ENCODE data around the gene ANTXR1.

ANTXR1 gene

GRCh38 chr2:69018678-69019095 is 5.7 kb downstream of the ANTXR1 start:
- Mint-ChIP-seq H3K36me3 (no peaks in the 10 kb centered on the region), H3K4me1 (peaks cover 7% of the 10 kb centered on the region), H3K4me3 (no peak overlapping the region), H3K9me3 (no peaks in the 10 kb centered on the region), H3K27me3 (peaks cover 40% of the 10 kb centered on the region), H3K27ac (no peak overlapping the region)
- ATAC-seq: no peak

GRCh38 chr2:69020496-69021426 is 7.8 kb downstream of the ANTXR1 start:
- Mint-ChIP-seq H3K36me3 (no peaks in the 10 kb centered on the region), H3K4me1 (no peaks in the 10 kb centered on the region), H3K4me3 (no peak overlapping the region), H3K27me3 (peaks cover 26% of the 10 kb centered on the region), H3K27ac (no peak overlapping the region), H3K9me3 (no peaks in the 10 kb centered on the region)
- no peak for ATAC-seq

- Mint-ChIP-seq H3K9me3 (no peaks in the 10 kb centered on the region), H3K27ac (no peak overlapping the region), H3K4me1 (no peaks in the 10 kb centered on the region), H3K27me3 (peaks cover 30% of the 10 kb centered on the region), H3K36me3 (no peaks in the 10 kb centered on the region), H3K4me3 (no peak overlapping the region)
- ATAC-seq: no peak
These were observed 8.7 kb downstream of the ANTXR1 start for GRCh38 chr2:69021727-69022126.

- Mint-ChIP-seq H3K9me3 (peaks cover 3% of the 10 kb centered on the region), H3K36me3 (no peaks in the 10 kb centered on the region), H3K27me3 (peaks cover 32% of the 10 kb centered on the region), H3K27ac (no peak overlapping the region), H3K4me1 (no peaks in the 10 kb centered on the region), H3K4me3 (no peak overlapping the region)
- ATAC-seq: no peak
These were observed 9.6 kb downstream of the ANTXR1 start for GRCh38 chr2:69022548-69022947.

GRCh38 chr2:69023236-69023635 is 10.3 kb downstream of the ANTXR1 start:
- ATAC-seq: no peak
- Mint-ChIP-seq H3K36me3 (no peaks in the 10 kb centered on the region), H3K9me3 (peaks cover 6% of the 10 kb centered on the region), H3K4me1 (no peaks in the 10 kb centered on the region), H3K27ac (no peak overlapping the region), H3K27me3 (peaks cover 30% of the 10 kb centered on the region), H3K4me3 (no peak overlapping the region)

- H3K36me3 Mint-ChIP-seq: no peaks in the 10 kb centered on the region
- H3K27me3 Mint-ChIP-seq: peaks cover 24% of the 10 kb centered on the region
- H3K4me1 Mint-ChIP-seq: no peaks in the 10 kb centered on the region
- peak; percentile 45 for ATAC-seq
- H3K4me3 Mint-ChIP-seq: no peak overlapping the region
- H3K27ac Mint-ChIP-seq: no peak overlapping the region
- peaks cover 6% of the 10 kb centered on the region for H3K9me3 Mint-ChIP-seq
These were observed 13.0 kb downstream of the ANTXR1 start for GRCh38 chr2:69026026-69026425.

- ATAC-seq: no peak
- Mint-ChIP-seq H3K27ac (no peak overlapping the region), H3K4me3 (no peak overlapping the region), H3K4me1 (no peaks in the 10 kb centered on the region), H3K36me3 (no peaks in the 10 kb centered on the region), H3K27me3 (peaks cover 17% of the 10 kb centered on the region), H3K9me3 (peaks cover 6% of the 10 kb centered on the region)
These were observed 13.9 kb downstream of the ANTXR1 start for GRCh38 chr2:69026691-69027459.

- Mint-ChIP-seq H3K36me3 (no peaks in the 10 kb centered on the region), H3K9me3 (peaks cover 6% of the 10 kb centered on the region), H3K27me3 (peaks cover 25% of the 10 kb centered on the region), H3K27ac (no peak overlapping the region), H3K4me3 (no peak overlapping the region), H3K4me1 (no peaks in the 10 kb centered on the region)
- ATAC-seq: no peak
These were observed 17.9 kb downstream of the ANTXR1 start for GRCh38 chr2:69030800-69031428.

- Mint-ChIP-seq H3K4me1 (no peaks in the 10 kb centered on the region), H3K4me3 (no peak overlapping the region), H3K36me3 (no peaks in the 10 kb centered on the region), H3K27me3 (peaks cover 24% of the 10 kb centered on the region), H3K9me3 (peaks cover 6% of the 10 kb centered on the region), H3K27ac (no peak overlapping the region)
- ATAC-seq: no peak
These were observed 18.5 kb downstream of the ANTXR1 start for GRCh38 chr2:69031466-69031865.

GRCh38 chr2:69032336-69032735 is 19.4 kb downstream of the ANTXR1 start:
- H3K4me3 Mint-ChIP-seq: no peak overlapping the region
- no peak overlapping the region for H3K27ac Mint-ChIP-seq
- no peak for ATAC-seq
- peaks cover 5% of the 10 kb centered on the region for H3K9me3 Mint-ChIP-seq
- no peaks in the 10 kb centered on the region for H3K36me3 Mint-ChIP-seq
- no peaks in the 10 kb centered on the region for H3K4me1 Mint-ChIP-seq
- peaks cover 23% of the 10 kb centered on the region for H3K27me3 Mint-ChIP-seq

GRCh38 chr2:69033461-69034095 is 20.6 kb downstream of the ANTXR1 start:
- Mint-ChIP-seq H3K27me3 (peaks cover 26% of the 10 kb centered on the region), H3K27ac (no peak overlapping the region), H3K9me3 (no peaks in the 10 kb centered on the region), H3K4me1 (no peaks in the 10 kb centered on the region), H3K36me3 (no peaks in the 10 kb centered on the region), H3K4me3 (no peak overlapping the region)
- ATAC-seq: no peak

- H3K27ac Mint-ChIP-seq: no peak overlapping the region
- H3K4me3 Mint-ChIP-seq: no peak overlapping the region
- no peaks in the 10 kb centered on the region for H3K36me3 Mint-ChIP-seq
- no peak for ATAC-seq
- H3K4me1 Mint-ChIP-seq: no peaks in the 10 kb centered on the region
- no peaks in the 10 kb centered on the region for H3K9me3 Mint-ChIP-seq
- H3K27me3 Mint-ChIP-seq: peaks cover 26% of the 10 kb centered on the region
These were observed 21.1 kb downstream of the ANTXR1 start for GRCh38 chr2:69034122-69034521.

GRCh38 chr2:69034845-69035244 is 21.9 kb downstream of the ANTXR1 start:
- Mint-ChIP-seq H3K27me3 (peaks cover 26% of the 10 kb centered on the region), H3K4me1 (no peaks in the 10 kb centered on the region), H3K27ac (no peak overlapping the region), H3K4me3 (no peak overlapping the region), H3K9me3 (no peaks in the 10 kb centered on the region), H3K36me3 (no peaks in the 10 kb centered on the region)
- no peak for ATAC-seq

- H3K4me1 Mint-ChIP-seq: no peaks in the 10 kb centered on the region
- H3K27ac Mint-ChIP-seq: no peak overlapping the region
- no peak for ATAC-seq
- H3K36me3 Mint-ChIP-seq: no peaks in the 10 kb centered on the region
- peaks cover 27% of the 10 kb centered on the region for H3K27me3 Mint-ChIP-seq
- no peak overlapping the region for H3K4me3 Mint-ChIP-seq
- no peaks in the 10 kb centered on the region for H3K9me3 Mint-ChIP-seq
These were observed 23.9 kb downstream of the ANTXR1 start for GRCh38 chr2:69036926-69037325.

- ATAC-seq: no peak
- Mint-ChIP-seq H3K4me1 (no peaks in the 10 kb centered on the region), H3K4me3 (no peak overlapping the region), H3K27ac (no peak overlapping the region), H3K27me3 (peaks cover 31% of the 10 kb centered on the region), H3K9me3 (no peaks in the 10 kb centered on the region), H3K36me3 (no peaks in the 10 kb centered on the region)
These were observed 28.2 kb downstream of the ANTXR1 start for GRCh38 chr2:69041214-69041613.

Measured in stimulated activated memory B cell treated with anti-CD40 and anti-IgM and Interleukin-4, amounts not matched to agents 10 μg/mL and 1 μg/mL and 100 μg/mL, for 72 hours (primary cell).